Keratinocyte (primary cell): ENCODE results near the gene C9orf153. TPM values are rescaled to one million over a fixed set of nuclear protein-coding genes. Genes with fewer than 3 reads are reported as not detected.

ENCODE experiments used
- DNase-seq: peaks from one replicate; pipeline ENCODE4 v3.0.0-alpha.2; 2011; ENCODE audit warnings: low read depth, missing footprints, low spot score
- FAIRE-seq: peaks from 2 replicates; lab custom pipeline; 2011; peaks lifted over from hg19 to GRCh38; lab: Jason Lieb, UNC
- H2AFZ ChIP-seq: 2 replicates; pipeline ENCODE4 v1.6.0; 2012; ENCODE audit warnings: low read length, control low read depth, inconsistent platforms; ENCODE audit not compliant: control insufficient read depth
- H3K27ac ChIP-seq: 2 replicates; pipeline ENCODE4 v1.5.1; 2011; ENCODE audit warnings: low read length; ENCODE audit not compliant: control insufficient read depth, insufficient read depth
- H3K27me3 ChIP-seq: 3 replicates; pipeline ENCODE4 v1.6.0; 2011; ENCODE audit warnings: low read length; ENCODE audit not compliant: control insufficient read depth, insufficient read depth; ENCODE audit errors: extremely low read depth
- H3K36me3 ChIP-seq, 2 experiments: 2 replicates in 1 of 2; 3 replicates in 1 of 2; pipeline ENCODE4 v1.5.1; 2011; ENCODE audit warnings: low read length in 2 of 2, mild to moderate bottlenecking in 1 of 2; ENCODE audit not compliant: control insufficient read depth in 2 of 2, insufficient read depth in 2 of 2; ENCODE audit errors: extremely low read depth in 1 of 2
- H3K4me1 ChIP-seq: 3 replicates; pipeline ENCODE4 v1.5.1; 2011; ENCODE audit warnings: low read length; ENCODE audit not compliant: control insufficient read depth, insufficient read depth; ENCODE audit errors: extremely low read depth
- H3K4me2 ChIP-seq: 3 replicates; pipeline ENCODE4 v1.6.0; 2011; ENCODE audit warnings: low read depth, low read length; ENCODE audit not compliant: control insufficient read depth, insufficient read depth; ENCODE audit errors: extremely low read depth
- H3K4me3 ChIP-seq, 3 experiments: fragments of 200-600 bp in 1 of 3; sonication (generic) in 1 of 3; 2 replicates in 2 of 3; 3 replicates in 1 of 3; pipeline ENCODE4 v1.5.1; 2011 to 2016; ENCODE audit warnings: low read length in 3 of 3, mild to moderate bottlenecking in 3 of 3, control low read depth in 2 of 3, inconsistent platforms in 1 of 3, low read depth in 1 of 3, mixed read lengths in 1 of 3, mixed run types in 1 of 3, moderate library complexity in 1 of 3; ENCODE audit not compliant: control insufficient read depth in 2 of 3, insufficient read depth in 2 of 3; ENCODE audit errors: extremely low read depth in 1 of 3
- H3K79me2 ChIP-seq: 2 replicates; pipeline ENCODE4 v1.6.0; 2012; ENCODE audit warnings: low read length; ENCODE audit not compliant: control insufficient read depth, insufficient read depth
- H3K9ac ChIP-seq: 3 replicates; pipeline ENCODE4 v1.6.0; 2011; ENCODE audit warnings: low read length; ENCODE audit not compliant: control insufficient read depth, insufficient read depth; ENCODE audit errors: extremely low read depth
- H3K9me1 ChIP-seq: 3 replicates; pipeline ENCODE4 v1.6.0; 2011; ENCODE audit warnings: low read length; ENCODE audit not compliant: control insufficient read depth, insufficient read depth; ENCODE audit errors: extremely low read depth
- H3K9me3 ChIP-seq: 2 replicates; pipeline ENCODE4 v1.5.1; 2012; ENCODE audit warnings: low read depth, low read length; ENCODE audit not compliant: control insufficient read depth
- H4K20me1 ChIP-seq: 3 replicates; pipeline ENCODE4 v1.6.0; 2011; ENCODE audit warnings: low read length; ENCODE audit not compliant: control insufficient read depth, insufficient read depth; ENCODE audit errors: extremely low read depth
- EZH2 ChIP-seq: IDR thresholded peaks from one replicate; pipeline ENCODE4 v1.6.1; 2012; ENCODE audit warnings: inconsistent platforms, mild to moderate bottlenecking, low read length, moderate library complexity
- dilution Hi-C: fragments of 300-500 bp; cut with MboI; formaldehyde crosslinking; loops from one replicate; pipeline ENCODE4 v1.7.0; 2020; ENCODE audit warnings: low sequenced_read_pairs; ENCODE audit not compliant: extremely low pct_ligation_motif_present
- polyA plus RNA-seq, 5 experiments: library from polyadenylated mRNA; depleted of rRNA in 3 of 5; stranded (reverse) in 3 of 5; stranded (forward) in 1 of 5; unstranded in 1 of 5; fragments of >200 nt; gene quantifications; 1 replicate in 1 of 5; 2 replicates in 3 of 5; 3 replicates in 1 of 5; pipeline versions ENCODE4 v1.2.1 to v1.2.3, GENCODE V29; 2011 to 2012; ENCODE audit warnings: missing spikeins in 2 of 5, low read depth in 1 of 5, low replicate concordance in 1 of 5
- TF ChIP-seq, protein P1 (sequence below), 3 experiments: IDR thresholded peaks in 1 of 3; conservative IDR thresholded peaks in 1 of 3; optimal IDR thresholded peaks in 1 of 3; 2 replicates in 2 of 3; 3 replicates in 1 of 3; pipeline versions ENCODE3 to v1.5.1; 2011; ENCODE audit warnings: low read length in 3 of 3, mild to moderate bottlenecking in 3 of 3, moderate library complexity in 2 of 3, control low read depth in 1 of 3, inconsistent platforms in 1 of 3; ENCODE audit not compliant: insufficient read depth in 2 of 3; ENCODE audit errors: extremely low read depth in 1 of 3

C9orf153 gene
- polyA plus RNA-seq, 1 donor (not counting 4 experiments of a cell fraction or from before 2014, with no cell fraction given), result not detected

- H3K79me2 ChIP-seq, result no peaks in the 10 kb centered on the region
- H3K9me3 ChIP-seq, result no peaks in the 10 kb centered on the region
- no peak overlapping the region for H3K27ac ChIP-seq
- no peaks in the 10 kb centered on the region for H3K36me3 ChIP-seq
- no peak overlapping the region for H3K4me2 ChIP-seq
- no peak for DNase-seq
- dilution Hi-C loops, result no loop called here
- no peak overlapping the region for H3K9ac ChIP-seq
- no peaks in the 10 kb centered on the region for H3K4me1 ChIP-seq
- H3K4me3 ChIP-seq, result no peak overlapping the region
- H3K27me3 ChIP-seq, result no peaks in the 10 kb centered on the region
- no peaks in the 10 kb centered on the region for H3K9me1 ChIP-seq
- no peak for FAIRE-seq
- TF ChIP-seq, protein P1, sequence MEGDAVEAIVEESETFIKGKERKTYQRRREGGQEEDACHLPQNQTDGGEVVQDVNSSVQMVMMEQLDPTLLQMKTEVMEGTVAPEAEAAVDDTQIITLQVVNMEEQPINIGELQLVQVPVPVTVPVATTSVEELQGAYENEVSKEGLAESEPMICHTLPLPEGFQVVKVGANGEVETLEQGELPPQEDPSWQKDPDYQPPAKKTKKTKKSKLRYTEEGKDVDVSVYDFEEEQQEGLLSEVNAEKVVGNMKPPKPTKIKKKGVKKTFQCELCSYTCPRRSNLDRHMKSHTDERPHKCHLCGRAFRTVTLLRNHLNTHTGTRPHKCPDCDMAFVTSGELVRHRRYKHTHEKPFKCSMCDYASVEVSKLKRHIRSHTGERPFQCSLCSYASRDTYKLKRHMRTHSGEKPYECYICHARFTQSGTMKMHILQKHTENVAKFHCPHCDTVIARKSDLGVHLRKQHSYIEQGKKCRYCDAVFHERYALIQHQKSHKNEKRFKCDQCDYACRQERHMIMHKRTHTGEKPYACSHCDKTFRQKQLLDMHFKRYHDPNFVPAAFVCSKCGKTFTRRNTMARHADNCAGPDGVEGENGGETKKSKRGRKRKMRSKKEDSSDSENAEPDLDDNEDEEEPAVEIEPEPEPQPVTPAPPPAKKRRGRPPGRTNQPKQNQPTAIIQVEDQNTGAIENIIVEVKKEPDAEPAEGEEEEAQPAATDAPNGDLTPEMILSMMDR (optimal IDR thresholded peaks at IDR 0.05 in 1 of 3, IDR thresholded peaks at IDR 0.05 in 1 of 3, conservative IDR thresholded peaks at IDR 0.05 in 1 of 3; ENCODE audit: extremely low read depth in 1 of 3, insufficient read depth in 2 of 3, low read length in 3 of 3), result no peak
- no peak for TF ChIP-seq EZH2
- H4K20me1 ChIP-seq, result no peaks in the 10 kb centered on the region
- H2AFZ ChIP-seq, result no peak overlapping the region
These were observed 5.9 kb downstream of the C9orf153 start for GRCh38 chr9:86253577-86253976.

DNA sequence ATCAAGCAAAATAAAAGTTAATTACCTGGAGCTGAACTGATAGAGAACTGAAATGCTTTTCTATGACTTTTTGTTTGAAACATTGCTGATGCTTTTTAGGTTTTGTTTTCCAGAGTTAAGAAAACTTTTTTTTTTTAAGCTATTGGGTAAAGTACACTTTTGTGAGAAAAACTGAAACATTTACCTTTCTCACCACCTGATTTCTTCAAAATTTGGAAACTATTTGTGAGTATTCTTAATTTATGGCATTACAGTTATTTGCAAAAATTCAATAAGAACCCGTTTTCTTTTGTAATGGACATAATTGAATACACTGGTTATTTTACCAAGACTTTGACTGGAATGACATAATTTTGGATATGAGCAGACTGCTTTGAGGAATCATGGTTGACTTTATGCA is 6.6 kb downstream of the C9orf153 start:
- dilution Hi-C loops, result no loop called here
- H3K9me3 ChIP-seq, result no peaks in the 10 kb centered on the region
- no peak for DNase-seq
- no peak overlapping the region for H2AFZ ChIP-seq
- H3K9ac ChIP-seq, result no peak overlapping the region
- H3K4me2 ChIP-seq, result no peak overlapping the region
- no peak overlapping the region for H3K4me3 ChIP-seq
- no peaks in the 10 kb centered on the region for H3K9me1 ChIP-seq
- H3K36me3 ChIP-seq, result no peaks in the 10 kb centered on the region
- TF ChIP-seq, protein P1 (optimal IDR thresholded peaks at IDR 0.05 in 1 of 3, IDR thresholded peaks at IDR 0.05 in 1 of 3, conservative IDR thresholded peaks at IDR 0.05 in 1 of 3; ENCODE audit: extremely low read depth in 1 of 3, insufficient read depth in 2 of 3, low read length in 3 of 3), result no peak
- no peak for TF ChIP-seq EZH2
- no peaks in the 10 kb centered on the region for H3K4me1 ChIP-seq
- no peaks in the 10 kb centered on the region for H3K79me2 ChIP-seq
- no peak overlapping the region for H3K27ac ChIP-seq
- no peaks in the 10 kb centered on the region for H4K20me1 ChIP-seq
- FAIRE-seq, result no peak
- no peaks in the 10 kb centered on the region for H3K27me3 ChIP-seq
